ENCODE data around the gene CLBA1. TPM values are rescaled to one million over a fixed set of nuclear protein-coding genes. Genes with fewer than 3 reads are reported as not detected.

CLBA1 gene
- total RNA-seq, 1 donor from 2014 or later = 3.9 TPM

DNA sequence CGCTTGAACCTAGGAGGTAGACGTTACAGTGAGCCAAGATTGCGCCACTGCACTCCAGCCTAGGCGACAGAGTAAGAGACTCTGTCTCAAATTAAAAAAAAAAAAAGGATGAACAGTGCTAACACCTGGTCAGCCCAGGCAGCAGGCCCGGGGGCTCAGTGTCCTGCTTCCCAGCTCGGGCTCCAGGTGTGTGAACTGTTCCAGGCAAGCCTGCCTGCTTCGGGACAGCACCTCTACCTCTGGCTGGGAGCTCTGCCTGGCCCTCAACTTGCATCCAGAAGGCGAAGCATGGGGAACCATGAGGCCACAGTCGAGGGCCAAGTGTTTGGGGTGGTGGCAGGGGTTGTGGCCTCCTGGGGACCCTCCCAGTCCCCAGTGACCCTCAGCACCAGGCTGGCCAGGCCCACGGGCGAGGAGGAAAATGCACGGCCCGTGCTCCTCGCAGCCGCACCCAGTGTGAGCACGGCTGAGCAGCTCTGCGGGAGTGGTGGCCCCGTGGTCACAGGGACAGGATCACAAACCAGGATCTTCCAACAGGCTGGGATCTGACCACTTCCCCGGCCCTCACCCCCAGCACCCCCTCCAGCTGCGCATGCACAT is 19.8 kb downstream of the CLBA1 start:
- Mint-ChIP-seq H3K36me3 (ENCODE audit: low read depth) (peaks cover 23% of the 10 kb centered on the region), H3K4me3 (no peak overlapping the region), H3K27me3 (no peaks in the 10 kb centered on the region), H3K27ac (no peak overlapping the region), H3K9me3 (no peaks in the 10 kb centered on the region), H3K4me1 (no peaks in the 10 kb centered on the region)
- DNase-seq = no peak
- no peak for ATAC-seq (ENCODE audit: low read depth)
- intact Hi-C loops (cut with micrococcal nuclease) = no loop called here
- ChIA-PET POLR2A (no interaction called here), CTCF (interaction anchor here (1.2 kb wide), 1 partner anchor 30 kb away, joined by 3 read pairs; no protein-coding TSS in a partner anchor)
- TF ChIP-seq, protein P1, sequence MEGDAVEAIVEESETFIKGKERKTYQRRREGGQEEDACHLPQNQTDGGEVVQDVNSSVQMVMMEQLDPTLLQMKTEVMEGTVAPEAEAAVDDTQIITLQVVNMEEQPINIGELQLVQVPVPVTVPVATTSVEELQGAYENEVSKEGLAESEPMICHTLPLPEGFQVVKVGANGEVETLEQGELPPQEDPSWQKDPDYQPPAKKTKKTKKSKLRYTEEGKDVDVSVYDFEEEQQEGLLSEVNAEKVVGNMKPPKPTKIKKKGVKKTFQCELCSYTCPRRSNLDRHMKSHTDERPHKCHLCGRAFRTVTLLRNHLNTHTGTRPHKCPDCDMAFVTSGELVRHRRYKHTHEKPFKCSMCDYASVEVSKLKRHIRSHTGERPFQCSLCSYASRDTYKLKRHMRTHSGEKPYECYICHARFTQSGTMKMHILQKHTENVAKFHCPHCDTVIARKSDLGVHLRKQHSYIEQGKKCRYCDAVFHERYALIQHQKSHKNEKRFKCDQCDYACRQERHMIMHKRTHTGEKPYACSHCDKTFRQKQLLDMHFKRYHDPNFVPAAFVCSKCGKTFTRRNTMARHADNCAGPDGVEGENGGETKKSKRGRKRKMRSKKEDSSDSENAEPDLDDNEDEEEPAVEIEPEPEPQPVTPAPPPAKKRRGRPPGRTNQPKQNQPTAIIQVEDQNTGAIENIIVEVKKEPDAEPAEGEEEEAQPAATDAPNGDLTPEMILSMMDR (IDR thresholded peaks at IDR 0.05) = no peak

DNA sequence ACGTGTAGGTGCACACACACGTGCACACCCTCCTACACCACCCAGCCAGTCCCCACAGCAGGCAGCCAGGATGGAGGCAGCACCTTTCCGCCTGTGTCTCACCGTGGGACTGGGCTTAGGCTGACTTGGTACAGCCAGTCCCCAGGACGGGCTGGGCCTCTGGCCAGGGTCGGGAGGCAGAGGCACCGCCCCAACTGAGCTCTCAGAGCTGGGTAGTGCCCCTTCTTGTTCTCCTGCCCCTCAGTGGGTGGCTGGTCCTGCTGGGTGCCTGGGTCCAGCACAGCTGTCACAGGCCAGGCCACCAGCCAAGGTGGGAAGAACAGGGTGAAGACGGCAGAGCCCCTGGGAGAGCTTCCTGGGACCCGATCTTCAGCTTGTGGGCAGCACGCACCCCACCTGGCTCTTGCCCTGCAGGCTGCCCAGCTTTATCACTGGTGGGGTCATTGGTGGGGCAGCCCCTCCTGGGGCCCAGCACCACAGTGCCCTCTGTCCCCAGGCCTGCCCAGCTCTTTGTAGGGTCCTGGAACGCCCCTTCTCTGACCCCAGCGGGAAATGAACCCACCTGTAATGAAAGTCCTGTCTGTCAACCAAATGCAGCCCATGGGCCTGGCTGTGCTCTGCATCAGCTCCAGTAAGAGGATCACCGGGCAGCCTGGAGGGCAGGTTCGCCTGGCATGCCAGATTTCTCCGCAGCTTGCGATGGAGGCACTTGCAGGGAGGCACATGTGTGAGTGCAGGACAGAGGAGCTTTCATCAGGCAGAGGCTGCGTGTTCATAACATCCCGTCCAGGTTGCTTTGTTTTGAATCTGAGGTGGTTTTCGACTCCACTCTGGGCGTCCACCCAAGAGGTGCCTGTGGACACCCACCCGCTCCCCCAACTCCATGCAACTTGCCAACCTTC is 20.6 kb downstream of the CLBA1 start:
- no peak overlapping the region for H3K4me3 Mint-ChIP-seq
- CTCF ChIA-PET = no interaction called here
- POLR2A ChIA-PET = no interaction called here
- DNase-seq = no peak
- no peaks in the 10 kb centered on the region for H3K27me3 Mint-ChIP-seq
- intact Hi-C loops (cut with micrococcal nuclease) = no loop called here
- ATAC-seq (ENCODE audit: low read depth) = no peak
- no peak overlapping the region for H3K27ac Mint-ChIP-seq
- no peaks in the 10 kb centered on the region for H3K9me3 Mint-ChIP-seq
- H3K4me1 Mint-ChIP-seq = no peaks in the 10 kb centered on the region
- TF ChIP-seq, protein P1 (IDR thresholded peaks at IDR 0.05) = no peak
- H3K36me3 Mint-ChIP-seq (ENCODE audit: low read depth) = peaks cover 27% of the 10 kb centered on the region

DNA sequence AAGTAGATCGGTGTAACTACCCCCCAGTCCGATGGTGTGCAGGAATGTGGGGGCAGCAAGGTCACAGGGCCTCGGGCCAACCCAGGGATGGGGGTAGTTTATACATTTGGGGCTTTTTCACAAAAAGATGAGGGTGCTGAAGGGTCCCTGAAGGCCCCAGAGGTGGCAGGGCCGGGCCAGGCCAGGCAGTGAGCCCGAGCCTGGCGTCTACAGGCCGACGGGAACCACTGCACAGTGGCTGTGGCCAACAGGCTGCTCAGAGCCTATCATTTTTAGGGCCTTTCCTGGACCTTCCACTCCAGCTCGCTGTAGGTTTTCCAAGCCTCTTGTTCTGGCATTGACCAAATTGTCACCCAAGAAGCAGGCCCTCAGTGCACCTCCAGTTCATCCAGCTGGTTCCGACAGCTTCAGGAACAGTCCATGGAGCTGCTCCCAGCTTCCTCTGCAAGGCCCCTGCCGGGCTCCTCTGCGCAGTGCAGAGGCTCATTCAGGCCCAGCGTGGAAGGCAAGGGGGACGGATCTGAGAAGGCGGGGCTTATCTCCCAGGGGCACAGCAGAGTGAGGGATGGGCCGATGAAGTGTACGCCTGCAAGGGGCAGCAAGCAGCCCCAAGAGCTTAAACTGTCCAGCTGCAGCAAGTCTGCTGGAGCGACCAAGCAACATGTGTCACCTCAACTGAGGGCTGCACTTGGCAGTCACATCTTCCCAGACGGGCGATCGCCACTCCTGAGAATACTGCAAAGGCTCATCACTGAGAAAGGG is 21.4 kb downstream of the CLBA1 start:
- ATAC-seq (ENCODE audit: low read depth) (no peak), DNase-seq (no peak)
- POLR2A ChIA-PET = no interaction called here
- Mint-ChIP-seq H3K27ac (no peak overlapping the region), H3K36me3 (ENCODE audit: low read depth) (peaks cover 33% of the 10 kb centered on the region), H3K4me3 (no peak overlapping the region), H3K9me3 (no peaks in the 10 kb centered on the region), H3K4me1 (no peaks in the 10 kb centered on the region), H3K27me3 (no peaks in the 10 kb centered on the region)
- TF ChIP-seq, protein P1 (IDR thresholded peaks at IDR 0.05) = no peak
- intact Hi-C loops (cut with micrococcal nuclease) = no loop called here
- CTCF ChIA-PET = no interaction called here

GRCh38 chr14:105007593-105008264 is 22.1 kb downstream of the CLBA1 start:
- Mint-ChIP-seq H3K27me3 (no peaks in the 10 kb centered on the region), H3K36me3 (ENCODE audit: low read depth) (peaks cover 33% of the 10 kb centered on the region), H3K27ac (no peak overlapping the region), H3K4me1 (peaks cover 4% of the 10 kb centered on the region), H3K4me3 (no peak overlapping the region), H3K9me3 (no peaks in the 10 kb centered on the region)
- POLR2A ChIA-PET = no interaction called here
- CTCF ChIA-PET = no interaction called here
- TF ChIP-seq, protein P1 (IDR thresholded peaks at IDR 0.05) = no peak
- intact Hi-C loops (cut with micrococcal nuclease) = no loop called here
- DNase-seq (no peak), ATAC-seq (ENCODE audit: low read depth) (no peak)
